CD14-positive monocyte (primary cell): Measurements from ENCODE around the gene TBC1D13. TPM values are rescaled to one million over a fixed set of nuclear protein-coding genes. Genes with fewer than 3 reads are reported as not detected.
A peak's percentile ranks its signal among the peaks of the same experiment; 100 is the strongest.

Source experiments
- DNase-seq, 3 donors: peaks; one replicate each; pipeline ENCODE4 v3.0.0-alpha.2; 2011 to 2022
- H2AFZ ChIP-seq: 2 replicates; pipeline ENCODE4 v1.6.0; 2012; ENCODE audit warnings: mild to moderate bottlenecking, low read depth, low read length, inconsistent platforms; ENCODE audit not compliant: insufficient read depth, poor library complexity, severe bottlenecking
- H3K27ac ChIP-seq, 2 donors: 1 replicate in 1 of 2; 2 replicates in 1 of 2; pipeline ENCODE4 v1.5.1; 2012 to 2013; ENCODE audit warnings: low read length in 2 of 2, control low read depth in 1 of 2, inconsistent platforms in 1 of 2, low read depth in 1 of 2, mild to moderate bottlenecking in 1 of 2
- H3K27me3 ChIP-seq, 2 donors: one replicate each; pipeline versions ENCODE4 v1.6.0 to v1.6.1; 2011 to 2013; ENCODE audit warnings: low read length in 2 of 2; ENCODE audit not compliant: control insufficient read depth in 2 of 2, insufficient read depth in 2 of 2
- H3K36me3 ChIP-seq, 2 donors: replicated peaks in 1 of 2; 1 replicate in 1 of 2; 2 replicates in 1 of 2; pipeline versions ENCODE4 v1.5.1 to v1.6.1; 2012 to 2013; ENCODE audit warnings: low read length in 2 of 2, control low read depth in 1 of 2, inconsistent platforms in 1 of 2, mild to moderate bottlenecking in 1 of 2; ENCODE audit not compliant: insufficient read depth in 2 of 2, control insufficient read depth in 1 of 2
- H3K4me1 ChIP-seq, 2 donors: 1 replicate in 1 of 2; 2 replicates in 1 of 2; pipeline versions ENCODE4 v1.5.1 to v1.6.1; 2012 to 2013; ENCODE audit warnings: low read length in 2 of 2, control low read depth in 1 of 2, inconsistent platforms in 1 of 2, mild to moderate bottlenecking in 1 of 2, moderate library complexity in 1 of 2; ENCODE audit not compliant: insufficient read depth in 2 of 2, control insufficient read depth in 1 of 2
- H3K4me2 ChIP-seq: replicated peaks from 2 replicates; pipeline ENCODE3; 2012; ENCODE audit warnings: low read length, moderate library complexity, mild to moderate bottlenecking; ENCODE audit not compliant: poor library complexity, severe bottlenecking; ENCODE audit errors: extremely low read depth
- H3K4me3 ChIP-seq, 3 experiments: fragments of 200-600 bp in 1 of 3; sonication (generic) in 1 of 3; replicated peaks in 1 of 3; 1 replicate in 2 of 3; 2 replicates in 1 of 3; pipeline ENCODE4 v1.5.1; 2011 to 2013; ENCODE audit warnings: low read length in 3 of 3, mild to moderate bottlenecking in 3 of 3, control low read depth in 2 of 3, low read depth in 2 of 3, inconsistent platforms in 1 of 3, moderate library complexity in 1 of 3
- H3K79me2 ChIP-seq: 2 replicates; pipeline ENCODE4 v1.6.0; 2012; ENCODE audit warnings: mild to moderate bottlenecking, control low read depth, inconsistent platforms, low read length, moderate library complexity; ENCODE audit not compliant: insufficient read depth
- H3K9ac ChIP-seq: 2 replicates; pipeline ENCODE4 v1.6.0; 2017; ENCODE audit warnings: low read length, mild to moderate bottlenecking; ENCODE audit not compliant: insufficient read depth, poor library complexity, severe bottlenecking
- H3K9me3 ChIP-seq, 2 donors: replicated peaks in 1 of 2; 1 replicate in 1 of 2; 2 replicates in 1 of 2; pipeline versions ENCODE4 v1.5.1 to v1.6.1; 2012 to 2013; ENCODE audit warnings: low read length in 2 of 2, control low read depth in 1 of 2; ENCODE audit not compliant: control insufficient read depth in 1 of 2, insufficient read depth in 1 of 2
- H4K20me1 ChIP-seq: 2 replicates; pipeline ENCODE4 v1.6.0; 2012; ENCODE audit warnings: mild to moderate bottlenecking, low read length, control low read depth, moderate library complexity; ENCODE audit not compliant: insufficient read depth
- H3K27ac Mint-ChIP-seq, 7 donors: one replicate each; pipeline ENCODE4 v1.8.0; 2020; ENCODE audit warnings: mild to moderate bottlenecking in 7 of 7, mixed read lengths in 7 of 7, moderate library complexity in 6 of 7, inconsistent platforms in 2 of 7
- H3K27me3 Mint-ChIP-seq, 3 donors: one replicate each; pipeline ENCODE4 v1.8.0; 2021 to 2022; ENCODE audit warnings: low read depth in 3 of 3, mild to moderate bottlenecking in 3 of 3, mixed read lengths in 3 of 3, moderate library complexity in 3 of 3, inconsistent platforms in 1 of 3
- H3K36me3 Mint-ChIP-seq, 2 donors: one replicate each; pipeline ENCODE4 v1.8.0; 2020; ENCODE audit warnings: mixed read lengths in 2 of 2, inconsistent platforms in 1 of 2, mild to moderate bottlenecking in 1 of 2
- H3K4me1 Mint-ChIP-seq: one replicate; pipeline ENCODE4 v1.8.0; 2020; ENCODE audit warnings: mild to moderate bottlenecking, mixed read lengths
- H3K4me3 Mint-ChIP-seq, 2 donors: one replicate each; pipeline ENCODE4 v1.8.0; 2020; ENCODE audit warnings: mild to moderate bottlenecking in 2 of 2, mixed read lengths in 2 of 2, moderate library complexity in 1 of 2
- H3K9me3 Mint-ChIP-seq, 7 donors: one replicate each; pipeline ENCODE4 v1.8.0; 2020 to 2022; ENCODE audit warnings: mixed read lengths in 7 of 7, mild to moderate bottlenecking in 6 of 7, moderate library complexity in 6 of 7, inconsistent platforms in 2 of 7
- CTCF ChIP-seq: fragments of 200-600 bp; IDR thresholded peaks from one replicate; pipeline ENCODE4 v1.8.0; 2022; ENCODE audit warnings: antibody characterized with exemption, mild to moderate bottlenecking
- WGBS: methylation state at CpG from one replicate; pipeline ENCODE4 v1.1.5; 2013; ENCODE audit warnings: missing lambda C conversion rate; ENCODE audit not compliant: insufficient coverage; 5-methylcytosine and 5-hydroxymethylcytosine counted together
- intact Hi-C, 2 donors: fragments of 100-400 bp; cut with micrococcal nuclease; formaldehyde crosslinking; loops; one replicate each; pipeline versions ENCODE4 v1.15.0 to v1.15.1; 2023
- polyA plus RNA-seq, 3 donors: library from polyadenylated mRNA; depleted of rRNA in 1 of 3; unstranded in 2 of 3; stranded (reverse) in 1 of 3; fragments of 300-500 nt in 2 of 3; fragments of >200 nt in 1 of 3; fragmentation: Illumina TruSeq in 2 of 3; gene quantifications; 1 replicate in 2 of 3; 2 replicates in 1 of 3; pipeline ENCODE4 v1.2.3, GENCODE V29; 2012 to 2021

Gene TBC1D13
- polyA plus RNA-seq, 3 donors: 9.9 to 16.8 (median 13.8) TPM

DNA sequence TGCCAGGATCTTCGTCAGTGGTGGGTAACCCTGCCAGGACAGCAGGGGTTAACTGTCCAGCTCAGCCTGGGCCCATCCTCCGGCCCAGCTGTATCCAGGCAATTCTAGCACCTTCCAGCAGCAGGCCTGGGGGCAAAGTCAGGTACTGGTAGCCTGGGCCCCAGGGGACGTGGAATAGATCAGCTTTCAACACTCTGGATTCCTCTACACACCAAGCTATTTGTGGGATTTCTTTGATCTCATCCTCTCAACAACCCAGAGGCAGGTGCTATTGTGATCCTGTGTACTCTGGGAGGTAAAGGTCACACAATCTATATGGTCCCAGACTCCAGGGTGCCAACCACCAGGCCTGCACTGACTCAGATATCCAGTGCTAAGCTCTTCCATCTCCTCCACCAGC lies 51.3 kb downstream of the TBC1D13 start:
- Mint-ChIP-seq H3K4me3 (no peak overlapping the region), H3K4me1 (no peaks in the 10 kb centered on the region), H3K36me3 (peaks cover 2 to 24% of the 10 kb centered on the region in 2 donors), H3K9me3 (no peaks in the 10 kb centered on the region), H3K27ac (peak overlapping the region in 2 of 7 donors; percentile 37 to 68), H3K27me3 (no peaks in the 10 kb centered on the region)
- H4K20me1 ChIP-seq: no peaks in the 10 kb centered on the region
- WGBS: 100% methylated on average over 2 of the region's 3 CpGs
- no peak overlapping the region for H3K27ac ChIP-seq
- H3K9me3 ChIP-seq: no peaks in the 10 kb centered on the region
- H3K4me2 ChIP-seq: no peak overlapping the region
- TF ChIP-seq CTCF: no peak
- no peaks in the 10 kb centered on the region for H3K79me2 ChIP-seq
- no peak for DNase-seq
- H3K9ac ChIP-seq: no peak overlapping the region
- no peaks in the 10 kb centered on the region for H3K27me3 ChIP-seq
- intact Hi-C loops: no loop called here
- no peak overlapping the region for H3K4me3 ChIP-seq
- no peaks in the 10 kb centered on the region for H3K36me3 ChIP-seq
- H2AFZ ChIP-seq: no peak overlapping the region
- no peaks in the 10 kb centered on the region for H3K4me1 ChIP-seq

GRCh38 chr9:128840524-128840923 lies 53.5 kb downstream of the TBC1D13 start:
- Mint-ChIP-seq H3K36me3 (peaks cover 0 to 17% of the 10 kb centered on the region in 2 donors), H3K4me1 (no peaks in the 10 kb centered on the region), H3K9me3 (peaks cover 0 to 2% (median 0%) of the 10 kb centered on the region in 7 donors), H3K27ac (no peak overlapping the region), H3K4me3 (no peak overlapping the region), H3K27me3 (no peaks in the 10 kb centered on the region)
- intact Hi-C loops: no loop called here
- H3K27me3 ChIP-seq: no peaks in the 10 kb centered on the region
- no peak overlapping the region for H2AFZ ChIP-seq
- H4K20me1 ChIP-seq: no peaks in the 10 kb centered on the region
- H3K4me1 ChIP-seq: no peaks in the 10 kb centered on the region
- no peak overlapping the region for H3K4me2 ChIP-seq
- H3K4me3 ChIP-seq: no peak overlapping the region
- H3K9ac ChIP-seq: no peak overlapping the region
- no peak overlapping the region for H3K27ac ChIP-seq
- no peak for DNase-seq
- no peaks in the 10 kb centered on the region for H3K36me3 ChIP-seq
- H3K79me2 ChIP-seq: no peaks in the 10 kb centered on the region
- H3K9me3 ChIP-seq: no peaks in the 10 kb centered on the region
- TF ChIP-seq CTCF: no peak
- no CpG with 5 or more reads among the region's 1 CpG for WGBS
